AG04449 (cell line): ENCODE results near the gene SLC47A2.
A peak's percentile ranks its signal among the peaks of the same experiment; 100 is the strongest.
"Not testable (repeated sequence)": the region's sequence is repeated elsewhere in the genome, so short reads cannot be mapped to it uniquely, and the experiment has no call there.

Experiments used
- CTCF ChIA-PET: fragments of 350-600 bp; formaldehyde crosslinking; extraction: SDS; loops from one replicate; lab custom pipeline; 2021; ENCODE audit warnings: antibody characterized with exemption; lab: Yijun Ruan, JAX
- POLR2A ChIA-PET: fragments of 400-600, 350-600 bp; formaldehyde crosslinking; extraction: SDS; loops from one replicate; lab custom pipeline; 2020; ENCODE audit warnings: antibody characterized with exemption, inconsistent platforms; lab: Yijun Ruan, JAX
- DNase-seq: peaks from one replicate; pipeline ENCODE4 v3.0.0-alpha.2; 2010; ENCODE audit warnings: low read depth, low spot score
- H3K4me3 ChIP-seq: 2 replicates; pipeline ENCODE4 v1.5.1; 2011; ENCODE audit warnings: low read depth, mild to moderate bottlenecking, control low read depth, low read length
- TF ChIP-seq, protein P1 (sequence below): IDR thresholded peaks from one replicate; pipeline ENCODE4 v1.5.1; 2011; ENCODE audit warnings: mild to moderate bottlenecking, moderate library complexity, low read length, control low read depth, inconsistent platforms; ENCODE audit not compliant: insufficient read depth; ENCODE audit errors: missing control alignments

SLC47A2 gene, protein sequence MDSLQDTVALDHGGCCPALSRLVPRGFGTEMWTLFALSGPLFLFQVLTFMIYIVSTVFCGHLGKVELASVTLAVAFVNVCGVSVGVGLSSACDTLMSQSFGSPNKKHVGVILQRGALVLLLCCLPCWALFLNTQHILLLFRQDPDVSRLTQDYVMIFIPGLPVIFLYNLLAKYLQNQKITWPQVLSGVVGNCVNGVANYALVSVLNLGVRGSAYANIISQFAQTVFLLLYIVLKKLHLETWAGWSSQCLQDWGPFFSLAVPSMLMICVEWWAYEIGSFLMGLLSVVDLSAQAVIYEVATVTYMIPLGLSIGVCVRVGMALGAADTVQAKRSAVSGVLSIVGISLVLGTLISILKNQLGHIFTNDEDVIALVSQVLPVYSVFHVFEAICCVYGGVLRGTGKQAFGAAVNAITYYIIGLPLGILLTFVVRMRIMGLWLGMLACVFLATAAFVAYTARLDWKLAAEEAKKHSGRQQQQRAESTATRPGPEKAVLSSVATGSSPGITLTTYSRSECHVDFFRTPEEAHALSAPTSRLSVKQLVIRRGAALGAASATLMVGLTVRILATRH

DNA sequence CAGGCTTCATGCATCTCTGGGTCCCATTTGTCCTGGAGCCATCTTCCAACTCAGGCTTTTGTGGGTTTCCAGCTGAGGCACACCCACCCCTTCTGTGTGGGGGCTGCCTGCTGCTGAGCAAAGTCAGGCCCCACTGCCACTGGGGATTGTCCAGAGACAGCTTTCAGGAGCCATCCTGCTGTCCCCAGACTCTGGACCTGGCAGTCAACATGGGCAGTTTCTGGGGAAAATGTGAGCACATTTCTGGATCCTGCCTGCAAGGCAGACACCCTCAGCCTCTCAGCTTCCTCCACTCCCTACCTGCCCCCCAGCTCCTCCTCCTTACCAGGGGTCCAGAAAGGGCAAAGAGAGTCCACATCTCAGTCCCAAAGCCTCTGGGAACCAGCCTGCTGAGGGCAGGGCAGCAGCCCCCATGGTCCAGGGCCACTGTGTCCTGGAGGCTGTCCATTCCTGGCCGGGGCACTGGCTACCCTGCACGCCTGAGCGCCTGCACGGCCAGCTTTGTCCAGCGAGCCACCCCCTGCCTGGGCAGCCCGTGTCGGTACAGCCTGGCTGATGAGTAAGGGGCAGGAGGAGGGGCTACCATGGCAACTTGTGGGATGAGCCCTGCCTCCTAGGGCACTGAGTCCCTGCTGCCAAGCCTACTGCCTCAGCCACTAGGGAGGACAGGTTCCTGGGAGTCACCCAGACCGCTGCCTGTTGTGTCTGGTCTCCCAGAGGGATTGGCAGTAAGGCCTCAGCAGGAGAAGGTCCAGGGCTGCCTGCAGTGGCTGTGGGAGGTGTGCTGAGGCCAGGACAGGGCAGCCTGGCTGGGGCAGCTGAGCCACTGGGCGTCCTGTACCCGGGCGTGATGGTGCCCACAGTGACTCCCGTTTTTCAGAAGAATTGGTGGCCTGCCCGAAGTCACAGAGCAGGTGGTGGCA, at the start of gene SLC47A2:
Gene SLC47A2 (minus strand): TSS at position 477 of the 923 bp plus-strand sequence. CDS start 29 bp downstream, at position 448.
- DNase-seq: no peak
- ChIA-PET CTCF (interaction anchor here (1.1 kb wide), 1 partner anchor 9 kb away, joined by 3 read pairs; no protein-coding TSS in a partner anchor), POLR2A (no interaction called here)

DNA sequence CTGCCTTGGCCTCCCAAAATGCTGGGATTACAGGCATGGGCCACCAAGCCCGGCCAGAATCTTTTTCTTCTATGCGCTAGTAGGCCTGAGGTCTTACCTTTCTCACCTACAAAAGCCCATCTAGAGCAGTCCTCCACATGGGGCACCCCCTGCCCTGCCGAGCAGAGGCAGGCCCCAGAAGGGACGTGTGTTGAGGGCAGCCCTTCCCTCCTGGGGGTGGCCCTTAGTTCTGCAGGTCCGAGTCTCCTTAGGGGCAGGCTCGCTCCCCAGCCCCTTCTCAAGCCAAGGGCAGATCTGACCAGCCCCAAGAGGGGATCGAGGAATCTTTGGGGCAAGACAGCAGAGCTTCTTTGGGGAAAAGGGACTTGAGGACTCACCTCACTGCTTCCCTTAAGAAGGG, 49.6 kb upstream of the SLC47A2 start:
- TF ChIP-seq, protein P1, sequence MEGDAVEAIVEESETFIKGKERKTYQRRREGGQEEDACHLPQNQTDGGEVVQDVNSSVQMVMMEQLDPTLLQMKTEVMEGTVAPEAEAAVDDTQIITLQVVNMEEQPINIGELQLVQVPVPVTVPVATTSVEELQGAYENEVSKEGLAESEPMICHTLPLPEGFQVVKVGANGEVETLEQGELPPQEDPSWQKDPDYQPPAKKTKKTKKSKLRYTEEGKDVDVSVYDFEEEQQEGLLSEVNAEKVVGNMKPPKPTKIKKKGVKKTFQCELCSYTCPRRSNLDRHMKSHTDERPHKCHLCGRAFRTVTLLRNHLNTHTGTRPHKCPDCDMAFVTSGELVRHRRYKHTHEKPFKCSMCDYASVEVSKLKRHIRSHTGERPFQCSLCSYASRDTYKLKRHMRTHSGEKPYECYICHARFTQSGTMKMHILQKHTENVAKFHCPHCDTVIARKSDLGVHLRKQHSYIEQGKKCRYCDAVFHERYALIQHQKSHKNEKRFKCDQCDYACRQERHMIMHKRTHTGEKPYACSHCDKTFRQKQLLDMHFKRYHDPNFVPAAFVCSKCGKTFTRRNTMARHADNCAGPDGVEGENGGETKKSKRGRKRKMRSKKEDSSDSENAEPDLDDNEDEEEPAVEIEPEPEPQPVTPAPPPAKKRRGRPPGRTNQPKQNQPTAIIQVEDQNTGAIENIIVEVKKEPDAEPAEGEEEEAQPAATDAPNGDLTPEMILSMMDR: no peak
- CTCF ChIA-PET: interaction anchor here (0.7 to 15.3 kb wide), 26 partner anchors 13 to 434 kb away, joined by 3 to 315 read pairs (median 6); partner anchors contain the start of genes ALDH3A1, ALDH3A2 and B9D1
- DNase-seq: no peak
- H3K4me3 ChIP-seq: no peak overlapping the region
- POLR2A ChIA-PET: no interaction called here

More for the DNA sequence above, at the start of gene SLC47A2:
- H3K4me3 ChIP-seq: no peak within 1 kb of the TSS
- TF ChIP-seq, protein P1: no peak

DNA sequence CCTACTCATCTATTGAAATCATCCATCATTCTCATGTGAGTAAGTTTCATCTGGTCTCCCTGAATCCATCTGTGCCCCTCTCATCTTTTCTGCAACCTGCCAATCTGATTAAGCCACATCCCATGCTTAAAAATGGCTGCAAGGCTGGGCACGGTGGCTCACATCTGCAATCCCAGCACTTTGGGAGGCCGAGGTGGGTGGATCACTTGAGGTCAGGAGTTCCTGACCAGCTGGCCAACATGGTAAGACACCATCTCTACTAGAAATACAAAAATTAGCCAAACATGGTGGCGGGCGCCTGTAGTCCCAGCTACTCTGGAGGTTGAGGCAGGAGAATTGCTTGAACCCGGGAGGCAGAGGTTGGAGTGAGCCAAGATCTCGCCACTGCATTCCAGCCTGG, 47.6 kb upstream of the SLC47A2 start:
- CTCF ChIA-PET: interaction anchor here (0.7 to 15.3 kb wide), 14 partner anchors 14 to 441 kb away, joined by 3 to 315 read pairs (median 10); partner anchors contain the start of genes ALDH3A1, B9D1 and MAPK7
- H3K4me3 ChIP-seq, DNase-seq, POLR2A ChIA-PET: not testable (repeated sequence)

DNA sequence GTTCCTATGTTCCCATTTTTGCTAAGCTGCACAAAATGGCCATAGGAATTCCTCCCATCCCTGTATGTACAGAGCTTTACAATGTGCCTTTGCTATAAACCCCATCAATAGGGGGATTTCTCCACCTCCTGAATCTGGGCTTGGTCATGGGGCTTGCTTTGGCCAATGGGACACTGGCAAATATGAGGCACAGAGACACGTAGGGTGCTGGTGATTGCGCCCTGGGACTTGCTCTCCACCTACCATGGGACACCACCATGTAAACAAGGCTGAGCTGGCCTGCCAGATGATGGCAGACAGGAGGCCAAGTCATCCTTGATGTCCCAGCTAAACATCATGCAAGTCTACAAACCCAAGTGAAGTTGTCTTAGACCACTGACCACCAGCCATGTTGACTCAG, 47.0 kb upstream of the SLC47A2 start:
- TF ChIP-seq, protein P1: no peak
- ChIA-PET POLR2A (no interaction called here), CTCF (interaction anchor here (0.8 to 15.3 kb wide), 28 partner anchors 8 to 468 kb away, joined by 3 to 315 read pairs (median 4); partner anchors contain the start of genes ALDH3A1, ALDH3A2 and B9D1)
- no peak for DNase-seq
- no peak overlapping the region for H3K4me3 ChIP-seq

DNA sequence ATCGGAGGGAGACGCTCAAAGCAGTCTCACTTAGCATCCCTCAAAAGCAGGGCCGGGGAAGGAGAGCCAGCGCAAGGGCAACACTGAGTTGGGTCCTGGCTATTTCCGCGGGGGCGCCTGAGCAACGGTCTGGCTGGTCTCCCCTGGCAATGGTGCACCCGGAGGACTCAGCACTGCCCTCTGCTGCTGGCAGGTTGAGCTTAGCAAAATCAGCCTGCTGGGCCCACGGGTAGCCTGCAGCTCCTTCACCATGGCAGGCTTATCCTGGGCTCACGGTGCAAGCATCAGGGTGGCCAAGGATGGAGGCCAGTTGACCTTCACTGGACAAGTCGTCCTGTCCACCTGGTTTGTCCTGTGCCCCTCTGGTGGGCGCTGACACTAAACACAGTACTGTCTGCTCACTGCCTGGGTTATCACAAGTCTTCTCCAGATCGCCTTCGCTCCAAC, 46.2 kb upstream of the SLC47A2 start:
- DNase-seq: no peak

More for the DNA sequence above, 46.2 kb upstream of the SLC47A2 start:
- no peak overlapping the region for H3K4me3 ChIP-seq
- POLR2A ChIA-PET: interaction anchor here (0.7 kb wide), 2 partner anchors 397 to 400 kb away, joined by 3 read pairs; partner anchors contain the start of gene B9D1
- CTCF ChIA-PET: interaction anchor here (0.7 to 15.3 kb wide), 44 partner anchors 9 to 468 kb away, joined by 3 to 315 read pairs (median 4); partner anchors contain the start of genes ALDH3A1, ALDH3A2 and B9D1
- TF ChIP-seq, protein P1: peak; percentile 95
